GM12864 (cell line): ENCODE results near the gene DNAH17.

Experiments
- DNase-seq: peaks from one replicate; pipeline ENCODE4 v3.0.0-alpha.2; 2011; ENCODE audit warnings: low read depth
- H3K4me3 ChIP-seq: 2 replicates; pipeline ENCODE4 v1.5.1; 2011; ENCODE audit warnings: mild to moderate bottlenecking, low read depth, low read length, control low read depth
- TF ChIP-seq, protein P1 (sequence below): IDR thresholded peaks from 2 replicates; pipeline ENCODE4 v1.5.1; 2011; ENCODE audit warnings: low read depth, mild to moderate bottlenecking, moderate library complexity, low read length, control low read depth, inconsistent platforms; ENCODE audit errors: missing control alignments

Gene DNAH17

DNA sequence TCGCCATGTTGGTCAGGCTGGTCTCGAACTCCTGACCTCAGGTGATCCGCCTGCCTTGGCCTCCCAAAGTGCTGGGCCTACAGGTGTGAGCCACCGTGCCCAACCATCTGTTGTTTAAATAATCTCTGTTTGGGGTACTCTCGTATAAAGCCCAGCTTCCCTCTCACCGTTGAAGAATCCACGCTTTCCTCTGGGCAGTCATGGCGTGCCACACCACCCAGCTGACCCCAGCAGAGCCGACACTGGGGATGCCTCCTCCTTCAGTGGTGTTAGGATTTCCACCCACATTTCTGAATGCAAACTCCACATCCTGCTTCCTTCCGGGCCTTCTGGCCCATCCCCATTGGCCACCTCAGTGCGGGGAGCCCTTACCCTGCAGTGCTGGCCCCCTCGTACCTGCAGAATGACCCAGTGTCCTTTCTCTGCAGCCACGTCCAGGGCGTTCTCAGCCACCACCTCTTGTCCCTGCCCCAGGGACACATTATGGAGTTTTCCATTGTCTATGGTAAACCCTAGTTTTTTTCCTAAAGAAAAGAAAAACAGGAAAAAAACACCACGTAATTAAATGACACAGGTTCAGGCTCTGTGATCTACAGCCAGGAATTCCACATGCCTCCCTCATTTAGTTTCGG lies 138.4 kb downstream of the DNAH17 start:
- TF ChIP-seq, protein P1, sequence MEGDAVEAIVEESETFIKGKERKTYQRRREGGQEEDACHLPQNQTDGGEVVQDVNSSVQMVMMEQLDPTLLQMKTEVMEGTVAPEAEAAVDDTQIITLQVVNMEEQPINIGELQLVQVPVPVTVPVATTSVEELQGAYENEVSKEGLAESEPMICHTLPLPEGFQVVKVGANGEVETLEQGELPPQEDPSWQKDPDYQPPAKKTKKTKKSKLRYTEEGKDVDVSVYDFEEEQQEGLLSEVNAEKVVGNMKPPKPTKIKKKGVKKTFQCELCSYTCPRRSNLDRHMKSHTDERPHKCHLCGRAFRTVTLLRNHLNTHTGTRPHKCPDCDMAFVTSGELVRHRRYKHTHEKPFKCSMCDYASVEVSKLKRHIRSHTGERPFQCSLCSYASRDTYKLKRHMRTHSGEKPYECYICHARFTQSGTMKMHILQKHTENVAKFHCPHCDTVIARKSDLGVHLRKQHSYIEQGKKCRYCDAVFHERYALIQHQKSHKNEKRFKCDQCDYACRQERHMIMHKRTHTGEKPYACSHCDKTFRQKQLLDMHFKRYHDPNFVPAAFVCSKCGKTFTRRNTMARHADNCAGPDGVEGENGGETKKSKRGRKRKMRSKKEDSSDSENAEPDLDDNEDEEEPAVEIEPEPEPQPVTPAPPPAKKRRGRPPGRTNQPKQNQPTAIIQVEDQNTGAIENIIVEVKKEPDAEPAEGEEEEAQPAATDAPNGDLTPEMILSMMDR = no peak
- DNase-seq = no peak
- no peak overlapping the region for H3K4me3 ChIP-seq

DNA sequence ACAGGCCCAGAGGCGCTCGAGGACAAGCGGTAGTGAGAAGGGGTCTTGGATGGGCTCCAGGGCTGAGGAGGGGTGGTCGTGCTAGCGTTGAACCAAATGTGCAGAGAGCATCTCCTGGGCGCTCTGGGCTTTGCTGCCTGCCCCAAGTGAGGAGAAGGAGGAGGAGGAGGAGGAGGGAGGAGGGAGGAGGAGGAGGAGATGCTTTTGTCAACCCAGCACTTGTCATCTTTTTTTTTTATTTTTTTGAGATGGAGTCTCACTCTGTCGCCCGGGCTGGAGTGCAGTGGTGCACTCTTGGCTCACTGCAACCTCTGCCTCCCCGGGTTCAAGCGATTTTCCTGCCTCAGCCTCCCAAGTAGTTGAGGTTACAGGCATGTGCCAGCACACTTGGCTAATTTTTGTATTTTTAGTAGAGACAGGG lies 138.9 kb downstream of the DNAH17 start:
- DNase-seq = no peak
- TF ChIP-seq, protein P1 = no peak
- no peak overlapping the region for H3K4me3 ChIP-seq

DNA sequence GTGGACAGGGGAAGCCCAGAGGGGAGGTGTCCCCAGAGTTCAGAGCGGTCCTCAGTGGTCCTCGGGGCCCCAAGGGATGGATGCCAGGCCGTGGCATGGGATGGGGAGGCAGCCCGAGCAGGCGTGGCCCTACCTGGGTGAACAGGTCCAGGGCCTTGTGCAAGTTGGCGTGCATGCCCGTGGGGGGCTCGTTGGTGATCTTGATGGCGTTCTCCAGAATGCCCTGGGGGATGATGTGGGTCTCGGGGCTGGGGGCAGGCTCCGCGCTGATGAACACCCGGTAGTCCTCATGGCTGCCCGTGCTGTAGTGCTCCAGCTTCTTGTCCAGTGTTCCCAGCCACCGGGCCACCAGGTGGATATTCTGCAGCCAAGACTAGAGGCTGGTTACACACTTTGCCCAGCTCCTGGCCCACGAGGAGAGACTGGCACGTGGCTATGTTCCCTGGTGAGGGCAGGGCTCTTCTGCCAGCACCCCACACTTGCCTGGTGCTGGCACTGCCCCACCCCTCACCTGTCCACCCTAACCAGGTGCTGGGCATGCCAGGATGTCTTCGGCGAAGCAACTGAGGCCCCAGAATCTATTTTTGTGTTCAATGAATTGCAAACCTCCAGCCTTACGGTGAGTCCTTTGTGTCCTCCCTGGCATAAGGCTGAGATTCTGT lies 139.6 kb downstream of the DNAH17 start:
- no peak for DNase-seq
- TF ChIP-seq, protein P1 = no peak
- no peak overlapping the region for H3K4me3 ChIP-seq

DNA sequence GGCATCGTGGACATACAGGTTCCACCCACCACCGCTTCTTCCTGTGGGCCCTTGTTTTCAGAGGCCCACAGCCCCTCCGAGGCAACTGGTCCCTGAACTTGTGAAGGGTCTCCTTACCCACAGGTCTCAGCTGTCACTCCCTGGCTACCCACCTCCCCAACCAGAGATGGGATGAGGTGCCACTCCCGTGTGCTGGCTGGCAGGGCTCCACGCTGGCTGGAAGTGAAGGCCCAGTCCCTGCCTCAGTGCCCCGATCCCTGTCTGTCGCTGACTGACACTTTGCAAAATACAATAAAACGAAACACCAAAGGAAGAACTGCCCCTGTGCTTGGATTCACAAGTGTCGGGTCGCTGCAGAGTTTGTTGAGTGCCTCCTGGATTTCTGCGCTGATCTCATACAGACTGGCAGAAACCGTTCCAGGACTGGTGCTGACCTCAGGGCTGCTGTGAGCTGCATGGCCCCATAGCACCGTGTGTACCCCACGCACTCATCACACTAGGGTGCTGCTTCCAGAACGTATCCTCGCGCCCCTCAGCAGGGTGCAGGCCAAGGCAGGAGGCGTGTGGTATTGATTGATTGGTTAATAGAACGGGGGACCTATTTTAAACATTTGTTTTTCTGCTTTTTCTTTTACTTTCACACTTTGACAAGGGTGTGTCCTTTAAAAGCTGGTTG lies 141.7 kb downstream of the DNAH17 start:
- H3K4me3 ChIP-seq = no peak overlapping the region
- TF ChIP-seq, protein P1 = no peak
- no peak for DNase-seq

DNA sequence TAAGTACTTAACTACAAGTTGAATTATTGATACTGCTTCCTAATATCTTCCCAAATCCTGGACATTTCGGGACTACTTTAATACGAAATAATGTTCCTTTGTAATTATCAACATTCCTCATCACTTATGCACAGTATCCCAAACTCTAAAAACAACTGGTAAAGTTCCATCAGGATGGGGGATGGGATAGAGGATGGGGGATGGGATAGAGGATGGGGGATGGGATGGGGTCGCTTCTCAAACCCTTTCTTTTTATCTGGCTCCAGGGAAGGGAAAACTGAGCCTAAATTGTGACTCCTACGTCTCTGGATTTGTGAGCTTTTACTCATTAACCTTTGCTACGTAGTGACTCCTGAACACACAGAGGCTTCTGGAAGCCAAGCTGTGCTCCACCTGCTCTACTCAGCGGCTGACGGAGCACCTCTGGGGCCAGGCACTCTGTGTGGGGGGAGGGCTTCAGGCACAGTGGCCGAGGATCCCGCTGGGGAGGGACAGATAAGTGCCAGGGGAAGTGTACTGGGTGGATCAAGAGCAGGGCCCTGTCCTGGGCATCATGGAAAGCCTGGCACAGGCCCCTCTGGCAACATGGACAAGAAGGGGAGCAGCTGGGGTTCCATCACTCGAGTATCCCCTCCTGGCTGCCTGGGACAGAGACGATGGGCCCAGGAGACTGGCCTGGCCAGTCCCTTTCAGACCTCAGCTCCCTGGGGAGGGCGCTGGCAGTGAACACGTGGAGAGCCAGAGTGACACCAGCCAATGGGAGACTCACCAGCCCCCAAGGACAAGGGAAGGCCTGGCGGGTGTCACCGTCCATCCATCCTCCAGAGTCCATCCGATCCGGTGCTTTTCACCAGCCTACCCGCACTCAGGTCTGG lies 142.5 kb downstream of the DNAH17 start:
- TF ChIP-seq, protein P1 = no peak
- DNase-seq = no peak
- H3K4me3 ChIP-seq = no peak overlapping the region

DNA sequence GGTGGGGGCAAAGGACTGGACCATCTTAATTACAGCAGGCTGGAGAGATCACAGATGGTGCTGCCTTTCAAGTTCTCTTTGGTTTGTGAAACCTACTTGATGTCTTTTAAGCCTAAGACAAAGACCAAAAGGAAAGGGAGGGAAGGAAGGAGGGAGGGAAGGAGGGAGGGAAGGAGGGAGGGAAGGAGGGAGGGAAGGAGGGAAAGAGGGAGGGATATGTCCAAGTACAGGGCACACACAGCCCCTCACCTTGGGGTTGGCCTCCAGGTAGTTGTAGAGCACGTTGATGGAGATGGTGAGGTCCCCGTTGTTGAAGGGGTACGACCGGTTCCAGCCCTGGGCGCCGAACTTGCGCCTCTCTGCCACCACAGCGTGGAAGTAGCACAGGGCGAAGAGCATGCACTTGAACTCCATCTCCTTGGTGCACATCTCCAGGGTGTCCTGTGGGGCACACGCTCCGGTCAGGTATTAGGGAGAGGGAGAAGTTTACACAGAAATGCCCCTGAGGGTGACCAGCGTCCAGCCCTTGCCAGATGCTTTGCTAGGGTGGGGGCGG lies 143.3 kb downstream of the DNAH17 start:
- no peak for DNase-seq
- TF ChIP-seq, protein P1 = no peak
- no peak overlapping the region for H3K4me3 ChIP-seq
